ENCODE measurements around the gene RPL18.

The RPL18 gene

GRCh38 chr19:48606463-48607358 is 12.3 kb downstream of the RPL18 start, which contains the start of gene SPACA4:
Gene SPACA4 (plus strand): TSS chr19:48606742. CDS start chr19:48606979, 237 bp downstream.
- Histone ChIP-seq H3K9me3 (ENCODE audit: control insufficient read depth in 5 of 5, low read length in 5 of 5) (no peaks in the 10 kb centered on the region), H3K4me3 (ENCODE audit: low read depth in 1 of 5, low read length in 5 of 5) (no peak within 1 kb of the TSS), H3K9ac (ENCODE audit: low read length in 5 of 5) (no peak within 1 kb of the TSS), H3K36me3 (ENCODE audit: control insufficient read depth in 5 of 5, insufficient read depth in 5 of 5, low read length in 5 of 5) (no peaks in the 10 kb centered on the region), H3K4me1 (ENCODE audit: control insufficient read depth in 5 of 5, insufficient read depth in 5 of 5, low read length in 5 of 5) (peaks cover 0 to 5% (median 4%) of the 10 kb centered on the region in 5 donors), H3K27me3 (ENCODE audit: control insufficient read depth in 5 of 5, insufficient read depth in 4 of 5, low read length in 5 of 5) (peaks cover 0 to 3% (median 0%) of the 10 kb centered on the region in 5 donors), H3K27ac (ENCODE audit: low read depth, low read length) (no peak within 1 kb of the TSS)

DNA sequence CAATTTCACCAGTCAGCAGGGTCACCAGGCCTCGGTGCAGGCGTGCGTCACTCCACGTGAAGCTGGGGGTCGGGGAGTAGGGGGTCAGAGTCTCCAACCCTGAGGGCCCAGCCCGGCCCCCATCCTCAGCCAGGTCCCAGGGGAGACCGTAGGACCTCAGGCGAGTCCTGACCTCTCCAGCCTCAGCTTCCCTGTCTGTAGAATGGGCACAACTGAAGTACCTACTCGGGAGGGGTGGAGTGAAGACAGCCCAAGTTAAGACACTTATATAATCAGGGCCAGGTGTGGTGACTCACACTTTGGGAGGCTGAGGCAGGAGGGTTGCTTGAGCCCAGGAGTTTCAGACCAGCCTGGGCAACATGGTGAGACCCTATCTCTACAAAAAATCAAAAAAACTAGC is 15.1 kb downstream of the RPL18 start:
- H3K36me3 ChIP-seq (ENCODE audit: control insufficient read depth in 5 of 5, insufficient read depth in 5 of 5, low read length in 5 of 5), result no peaks in the 10 kb centered on the region

GRCh38 chr19:48603449-48603848 is 15.5 kb downstream of the RPL18 start:
- no peaks in the 10 kb centered on the region for H3K36me3 ChIP-seq (ENCODE audit: control insufficient read depth in 5 of 5, insufficient read depth in 5 of 5, low read length in 5 of 5)
- no peak overlapping the region for H3K27ac ChIP-seq (ENCODE audit: low read depth, low read length)
- peaks cover 2 to 11% (median 9%) of the 10 kb centered on the region in 5 donors for H3K27me3 ChIP-seq (ENCODE audit: control insufficient read depth in 5 of 5, insufficient read depth in 4 of 5, low read length in 5 of 5)
- no peak overlapping the region for H3K4me3 ChIP-seq (ENCODE audit: low read depth in 1 of 5, low read length in 5 of 5)
- peaks cover 0 to 2% (median 0%) of the 10 kb centered on the region in 5 donors for H3K4me1 ChIP-seq (ENCODE audit: control insufficient read depth in 5 of 5, insufficient read depth in 5 of 5, low read length in 5 of 5)
- H3K9ac ChIP-seq (ENCODE audit: low read length in 5 of 5), result no peak overlapping the region
- no peaks in the 10 kb centered on the region for H3K9me3 ChIP-seq (ENCODE audit: control insufficient read depth in 5 of 5, low read length in 5 of 5)

More for the DNA sequence above, 15.1 kb downstream of the RPL18 start:
- H3K4me1 ChIP-seq (ENCODE audit: control insufficient read depth in 5 of 5, insufficient read depth in 5 of 5, low read length in 5 of 5), result peaks cover 0 to 3% (median 2%) of the 10 kb centered on the region in 5 donors
- H3K27ac ChIP-seq (ENCODE audit: low read depth, low read length), result no peak overlapping the region
- no peak overlapping the region for H3K9ac ChIP-seq (ENCODE audit: low read length in 5 of 5)
- H3K27me3 ChIP-seq (ENCODE audit: control insufficient read depth in 5 of 5, insufficient read depth in 4 of 5, low read length in 5 of 5), result peaks cover 2 to 8% (median 6%) of the 10 kb centered on the region in 5 donors
- H3K4me3 ChIP-seq (ENCODE audit: low read depth in 1 of 5, low read length in 5 of 5), result no peak overlapping the region
- no peaks in the 10 kb centered on the region for H3K9me3 ChIP-seq (ENCODE audit: control insufficient read depth in 5 of 5, low read length in 5 of 5)

- H3K27me3 ChIP-seq (ENCODE audit: control insufficient read depth in 5 of 5, insufficient read depth in 4 of 5, low read length in 5 of 5), result peaks cover 2 to 11% (median 9%) of the 10 kb centered on the region in 5 donors
- no peaks in the 10 kb centered on the region for H3K36me3 ChIP-seq (ENCODE audit: control insufficient read depth in 5 of 5, insufficient read depth in 5 of 5, low read length in 5 of 5)
- H3K27ac ChIP-seq (ENCODE audit: low read depth, low read length), result no peak overlapping the region
- H3K4me3 ChIP-seq (ENCODE audit: low read depth in 1 of 5, low read length in 5 of 5), result no peak overlapping the region
- no peak overlapping the region for H3K9ac ChIP-seq (ENCODE audit: low read length in 5 of 5)
- H3K4me1 ChIP-seq (ENCODE audit: control insufficient read depth in 5 of 5, insufficient read depth in 5 of 5, low read length in 5 of 5), result peaks cover 0 to 2% (median 0%) of the 10 kb centered on the region in 5 donors
- H3K9me3 ChIP-seq (ENCODE audit: control insufficient read depth in 5 of 5, low read length in 5 of 5), result no peaks in the 10 kb centered on the region
These were observed 16.0 kb downstream of the RPL18 start for GRCh38 chr19:48603001-48603400.

GRCh38 chr19:48600679-48601417 is 18.1 kb downstream of the RPL18 start:
- Histone ChIP-seq H3K9me3 (ENCODE audit: control insufficient read depth in 5 of 5, low read length in 5 of 5) (no peaks in the 10 kb centered on the region), H3K4me1 (ENCODE audit: control insufficient read depth in 5 of 5, insufficient read depth in 5 of 5, low read length in 5 of 5) (peaks cover 0 to 2% (median 0%) of the 10 kb centered on the region in 5 donors), H3K27me3 (ENCODE audit: control insufficient read depth in 5 of 5, insufficient read depth in 4 of 5, low read length in 5 of 5) (peaks cover 2 to 11% (median 9%) of the 10 kb centered on the region in 5 donors), H3K27ac (ENCODE audit: low read depth, low read length) (no peak overlapping the region), H3K4me3 (ENCODE audit: low read depth in 1 of 5, low read length in 5 of 5) (no peak overlapping the region), H3K36me3 (ENCODE audit: control insufficient read depth in 5 of 5, insufficient read depth in 5 of 5, low read length in 5 of 5) (no peaks in the 10 kb centered on the region), H3K9ac (ENCODE audit: low read length in 5 of 5) (no peak overlapping the region)

- Histone ChIP-seq H3K27me3 (ENCODE audit: control insufficient read depth in 5 of 5, insufficient read depth in 4 of 5, low read length in 5 of 5) (peaks cover 2 to 11% (median 9%) of the 10 kb centered on the region in 5 donors), H3K9ac (ENCODE audit: low read length in 5 of 5) (no peak overlapping the region), H3K9me3 (ENCODE audit: control insufficient read depth in 5 of 5, low read length in 5 of 5) (no peaks in the 10 kb centered on the region), H3K4me1 (ENCODE audit: control insufficient read depth in 5 of 5, insufficient read depth in 5 of 5, low read length in 5 of 5) (no peaks in the 10 kb centered on the region), H3K27ac (ENCODE audit: low read depth, low read length) (no peak overlapping the region), H3K36me3 (ENCODE audit: control insufficient read depth in 5 of 5, insufficient read depth in 5 of 5, low read length in 5 of 5) (no peaks in the 10 kb centered on the region), H3K4me3 (ENCODE audit: low read depth in 1 of 5, low read length in 5 of 5) (no peak overlapping the region)
These were observed 19.8 kb downstream of the RPL18 start for GRCh38 chr19:48598996-48599700.

GRCh38 chr19:48596679-48597465 is 22.1 kb downstream of the RPL18 start:
- Histone ChIP-seq H3K27ac (ENCODE audit: low read depth, low read length) (no peak overlapping the region), H3K27me3 (ENCODE audit: control insufficient read depth in 5 of 5, insufficient read depth in 4 of 5, low read length in 5 of 5) (peaks cover 2 to 11% (median 8%) of the 10 kb centered on the region in 5 donors), H3K4me1 (ENCODE audit: control insufficient read depth in 5 of 5, insufficient read depth in 5 of 5, low read length in 5 of 5) (no peaks in the 10 kb centered on the region), H3K36me3 (ENCODE audit: control insufficient read depth in 5 of 5, insufficient read depth in 5 of 5, low read length in 5 of 5) (no peaks in the 10 kb centered on the region), H3K9ac (ENCODE audit: low read length in 5 of 5) (no peak overlapping the region), H3K4me3 (ENCODE audit: low read depth in 1 of 5, low read length in 5 of 5) (no peak overlapping the region), H3K9me3 (ENCODE audit: control insufficient read depth in 5 of 5, low read length in 5 of 5) (no peaks in the 10 kb centered on the region)

- H3K36me3 ChIP-seq (ENCODE audit: control insufficient read depth in 5 of 5, insufficient read depth in 5 of 5, low read length in 5 of 5), result no peaks in the 10 kb centered on the region
- H3K4me1 ChIP-seq (ENCODE audit: control insufficient read depth in 5 of 5, insufficient read depth in 5 of 5, low read length in 5 of 5), result no peaks in the 10 kb centered on the region
- no peak overlapping the region for H3K4me3 ChIP-seq (ENCODE audit: low read depth in 1 of 5, low read length in 5 of 5)
- no peak overlapping the region for H3K27ac ChIP-seq (ENCODE audit: low read depth, low read length)
- H3K27me3 ChIP-seq (ENCODE audit: control insufficient read depth in 5 of 5, insufficient read depth in 4 of 5, low read length in 5 of 5), result peaks cover 2 to 11% (median 8%) of the 10 kb centered on the region in 5 donors
- no peak overlapping the region for H3K9ac ChIP-seq (ENCODE audit: low read length in 5 of 5)
- no peaks in the 10 kb centered on the region for H3K9me3 ChIP-seq (ENCODE audit: control insufficient read depth in 5 of 5, low read length in 5 of 5)
These were observed 22.7 kb downstream of the RPL18 start for GRCh38 chr19:48596237-48596636.

DNA sequence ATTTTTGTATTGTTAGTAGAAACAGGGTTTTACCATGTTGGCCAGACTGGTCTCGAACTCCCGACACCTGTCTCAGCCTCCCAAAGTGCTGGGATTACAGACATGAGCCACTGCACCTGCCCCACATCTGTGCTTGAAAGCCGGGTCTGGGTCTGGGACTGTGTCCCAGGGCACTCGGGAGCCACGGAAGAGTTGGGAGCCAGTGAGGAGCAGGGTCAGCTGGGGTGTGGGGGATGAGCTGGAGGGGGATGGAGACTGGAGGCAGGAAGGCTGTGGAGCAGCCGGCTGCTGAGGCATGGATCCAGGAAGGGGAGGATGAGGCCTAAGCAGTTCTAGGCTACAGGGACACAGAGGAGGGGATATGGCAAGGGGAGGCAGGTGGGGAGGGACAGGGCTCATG is 23.1 kb downstream of the RPL18 start:
- no peaks in the 10 kb centered on the region for H3K4me1 ChIP-seq (ENCODE audit: control insufficient read depth in 5 of 5, insufficient read depth in 5 of 5, low read length in 5 of 5)
- H3K4me3 ChIP-seq (ENCODE audit: low read depth in 1 of 5, low read length in 5 of 5), result no peak overlapping the region
- peaks cover 2 to 11% (median 8%) of the 10 kb centered on the region in 5 donors for H3K27me3 ChIP-seq (ENCODE audit: control insufficient read depth in 5 of 5, insufficient read depth in 4 of 5, low read length in 5 of 5)
- no peaks in the 10 kb centered on the region for H3K9me3 ChIP-seq (ENCODE audit: control insufficient read depth in 5 of 5, low read length in 5 of 5)
- H3K36me3 ChIP-seq (ENCODE audit: control insufficient read depth in 5 of 5, insufficient read depth in 5 of 5, low read length in 5 of 5), result no peaks in the 10 kb centered on the region
- H3K9ac ChIP-seq (ENCODE audit: low read length in 5 of 5), result no peak overlapping the region
- no peak overlapping the region for H3K27ac ChIP-seq (ENCODE audit: low read depth, low read length)
